ENCODE data around the gene CAPN5.

The CAPN5 gene

GRCh38 chr11:77024745-77025144 is 42.0 kb upstream of the CAPN5 start:
- Histone ChIP-seq H3K79me2 (ENCODE audit: low read length) (no peaks in the 10 kb centered on the region), H3K27me3 (ENCODE audit: low read depth, low read length) (peaks cover 6% of the 10 kb centered on the region; the same call in 1 of the 2 replicates), H3K9ac (ENCODE audit: low read length) (0 out of 2 replicates have a peak overlapping the region, but pooled peaks have one; percentile 13), H4K20me1 (ENCODE audit: insufficient read depth, low read length) (no peaks in the 10 kb centered on the region), H3K9me3 (ENCODE audit: insufficient read depth, low read length) (no peaks in the 10 kb centered on the region), H3K36me3 (replicated peaks; ENCODE audit: low read depth, low read length) (peaks cover 3% of the 10 kb centered on the region), H3K4me1 (ENCODE audit: low read length) (peaks cover 13% of the 10 kb centered on the region), H2AFZ (ENCODE audit: low read depth, low read length) (peak overlapping the region; percentile 5; the same call in 1 of the 2 replicates), H3K4me3 (ENCODE audit: low read length) (peak overlapping the region; percentile 23; the same call in 1 of the 2 replicates), H3K27ac (ENCODE audit: low read length) (peak overlapping the region; percentile 70), H3K4me2 (ENCODE audit: low read length) (peak overlapping the region; percentile 56)
- TF ChIP-seq EZH2phosphoT487 (IDR thresholded peaks at IDR 0.05; ENCODE audit: low read depth) (no peak), CTCF (IDR thresholded peaks at IDR 0.05; ENCODE audit: low read depth, low read length) (no peak)

- Histone ChIP-seq H3K4me1 (ENCODE audit: low read length) (peaks cover 13% of the 10 kb centered on the region), H3K4me3 (ENCODE audit: low read length) (no peak overlapping the region), H4K20me1 (ENCODE audit: insufficient read depth, low read length) (no peaks in the 10 kb centered on the region), H3K27ac (ENCODE audit: low read length) (no peak overlapping the region), H3K79me2 (ENCODE audit: low read length) (no peaks in the 10 kb centered on the region), H3K9me3 (ENCODE audit: insufficient read depth, low read length) (no peaks in the 10 kb centered on the region), H3K36me3 (replicated peaks; ENCODE audit: low read depth, low read length) (no peaks in the 10 kb centered on the region), H3K4me2 (ENCODE audit: low read length) (no peak overlapping the region), H3K27me3 (ENCODE audit: low read depth, low read length) (peaks cover 21% of the 10 kb centered on the region), H3K9ac (ENCODE audit: low read length) (no peak overlapping the region), H2AFZ (ENCODE audit: low read depth, low read length) (no peak overlapping the region)
- TF ChIP-seq EZH2phosphoT487 (IDR thresholded peaks at IDR 0.05; ENCODE audit: low read depth) (no peak), CTCF (IDR thresholded peaks at IDR 0.05; ENCODE audit: low read depth, low read length) (no peak)
Observed at GRCh38 chr11:77026221-77026620, 40.5 kb upstream of the CAPN5 start.

GRCh38 chr11:77026743-77027142 is 40.0 kb upstream of the CAPN5 start:
- Histone ChIP-seq H3K4me2 (ENCODE audit: low read length) (no peak overlapping the region), H3K4me3 (ENCODE audit: low read length) (no peak overlapping the region), H3K27me3 (ENCODE audit: low read depth, low read length) (peaks cover 21% of the 10 kb centered on the region), H3K27ac (ENCODE audit: low read length) (no peak overlapping the region), H2AFZ (ENCODE audit: low read depth, low read length) (no peak overlapping the region), H3K9me3 (ENCODE audit: insufficient read depth, low read length) (no peaks in the 10 kb centered on the region), H3K4me1 (ENCODE audit: low read length) (peaks cover 13% of the 10 kb centered on the region), H3K9ac (ENCODE audit: low read length) (no peak overlapping the region), H3K36me3 (replicated peaks; ENCODE audit: low read depth, low read length) (no peaks in the 10 kb centered on the region), H4K20me1 (ENCODE audit: insufficient read depth, low read length) (no peaks in the 10 kb centered on the region), H3K79me2 (ENCODE audit: low read length) (no peaks in the 10 kb centered on the region)
- TF ChIP-seq CTCF (IDR thresholded peaks at IDR 0.05; ENCODE audit: low read depth, low read length), result no peak
- no peak for TF ChIP-seq EZH2phosphoT487 (IDR thresholded peaks at IDR 0.05; ENCODE audit: low read depth)

GRCh38 chr11:77027275-77027674 is 39.5 kb upstream of the CAPN5 start:
- Histone ChIP-seq H3K4me2 (ENCODE audit: low read length) (no peak overlapping the region), H3K79me2 (ENCODE audit: low read length) (no peaks in the 10 kb centered on the region), H3K27ac (ENCODE audit: low read length) (no peak overlapping the region), H3K4me1 (ENCODE audit: low read length) (peaks cover 13% of the 10 kb centered on the region), H3K9ac (ENCODE audit: low read length) (no peak overlapping the region), H4K20me1 (ENCODE audit: insufficient read depth, low read length) (no peaks in the 10 kb centered on the region), H3K27me3 (ENCODE audit: low read depth, low read length) (peaks cover 21% of the 10 kb centered on the region), H3K9me3 (ENCODE audit: insufficient read depth, low read length) (no peaks in the 10 kb centered on the region), H3K36me3 (replicated peaks; ENCODE audit: low read depth, low read length) (no peaks in the 10 kb centered on the region), H3K4me3 (ENCODE audit: low read length) (no peak overlapping the region), H2AFZ (ENCODE audit: low read depth, low read length) (no peak overlapping the region)
- TF ChIP-seq EZH2phosphoT487 (IDR thresholded peaks at IDR 0.05; ENCODE audit: low read depth) (no peak), CTCF (IDR thresholded peaks at IDR 0.05; ENCODE audit: low read depth, low read length) (no peak)

Data from OCI-LY3 (cell line).